GM06990 (cell line): ENCODE measurements around the gene ANKRD33B.

ENCODE experiments used
- DNase-seq: peaks from one replicate; pipeline ENCODE4 v3.0.0-alpha.2; 2011; ENCODE audit not compliant: insufficient read length; ENCODE audit errors: extremely low read depth
- H3K27me3 ChIP-seq: replicated peaks from 2 replicates; pipeline ENCODE4 v1.6.0; 2011; ENCODE audit warnings: low read length; ENCODE audit not compliant: control insufficient read depth, insufficient read depth
- H3K36me3 ChIP-seq: 2 replicates; pipeline ENCODE4 v1.5.1; 2011; ENCODE audit warnings: low read length; ENCODE audit not compliant: control insufficient read depth, insufficient read depth
- H3K4me3 ChIP-seq: replicated peaks from 2 replicates; pipeline ENCODE4 v1.5.1; 2011; ENCODE audit warnings: low read depth, mild to moderate bottlenecking, control low read depth, low read length
- CTCF ChIP-seq: IDR thresholded peaks from 2 replicates; pipeline ENCODE4 v1.5.1; 2011; ENCODE audit warnings: low read length, control low read depth, mild to moderate bottlenecking, inconsistent platforms; ENCODE audit not compliant: insufficient read depth, poor library complexity, severe bottlenecking

The ANKRD33B gene

GRCh38 chr5:10594591-10595210, 30.8 kb downstream of the ANKRD33B start:
- Histone ChIP-seq H3K4me3 (no peak overlapping the region), H3K36me3 (no peaks in the 10 kb centered on the region), H3K27me3 (no peaks in the 10 kb centered on the region)
- DNase-seq = no peak
- TF ChIP-seq CTCF = no peak

- no peak overlapping the region for H3K4me3 ChIP-seq
- H3K27me3 ChIP-seq = no peaks in the 10 kb centered on the region
- TF ChIP-seq CTCF = no peak
- no peak for DNase-seq
- H3K36me3 ChIP-seq = no peaks in the 10 kb centered on the region
These were observed 31.4 kb downstream of the ANKRD33B start for GRCh38 chr5:10595293-10595671.

- H3K36me3 ChIP-seq = no peaks in the 10 kb centered on the region
- H3K27me3 ChIP-seq = no peaks in the 10 kb centered on the region
- no peak for TF ChIP-seq CTCF
- no peak overlapping the region for H3K4me3 ChIP-seq
- no peak for DNase-seq
These were observed 31.9 kb downstream of the ANKRD33B start for GRCh38 chr5:10595672-10596309.

GRCh38 chr5:10596310-10596703, 32.4 kb downstream of the ANKRD33B start:
- DNase-seq = no peak
- H3K36me3 ChIP-seq = no peaks in the 10 kb centered on the region
- no peak overlapping the region for H3K4me3 ChIP-seq
- TF ChIP-seq CTCF = no peak
- H3K27me3 ChIP-seq = no peaks in the 10 kb centered on the region

- Histone ChIP-seq H3K27me3 (no peaks in the 10 kb centered on the region), H3K4me3 (no peak overlapping the region), H3K36me3 (no peaks in the 10 kb centered on the region)
- no peak for TF ChIP-seq CTCF
- no peak for DNase-seq
These were observed 33.1 kb downstream of the ANKRD33B start for GRCh38 chr5:10596886-10597451.
